Measurements from ENCODE around the gene WDR54. TPM values are rescaled to one million over a fixed set of nuclear protein-coding genes. Genes with fewer than 3 reads are reported as not detected.

Gene WDR54, protein sequence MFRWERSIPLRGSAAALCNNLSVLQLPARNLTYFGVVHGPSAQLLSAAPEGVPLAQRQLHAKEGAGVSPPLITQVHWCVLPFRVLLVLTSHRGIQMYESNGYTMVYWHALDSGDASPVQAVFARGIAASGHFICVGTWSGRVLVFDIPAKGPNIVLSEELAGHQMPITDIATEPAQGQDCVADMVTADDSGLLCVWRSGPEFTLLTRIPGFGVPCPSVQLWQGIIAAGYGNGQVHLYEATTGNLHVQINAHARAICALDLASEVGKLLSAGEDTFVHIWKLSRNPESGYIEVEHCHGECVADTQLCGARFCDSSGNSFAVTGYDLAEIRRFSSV
- total RNA-seq (2022; extraction: Qiagen RNA extraction; ENCODE audit: low read depth): 77.2 to 88.4 TPM (median 80.7 TPM) in 5 replicates

GRCh38 chr2:74421221-74421870 is at the start of gene WDR54, which contains the start of gene C2orf81:
Gene WDR54 (plus strand): TSS chr2:74421730. CDS start chr2:74422154, 424 bp downstream.
Gene C2orf81 (minus strand): TSS chr2:74421619. CDS start chr2:74421560, 59 bp downstream.

GRCh38 chr2:74379851-74380789 is 41.4 kb upstream of the WDR54 start, which contains the start of gene DCTN1:
Gene DCTN1 (minus strand): TSS chr2:74380311. CDS start chr2:74380037, 274 bp downstream.

DNA sequence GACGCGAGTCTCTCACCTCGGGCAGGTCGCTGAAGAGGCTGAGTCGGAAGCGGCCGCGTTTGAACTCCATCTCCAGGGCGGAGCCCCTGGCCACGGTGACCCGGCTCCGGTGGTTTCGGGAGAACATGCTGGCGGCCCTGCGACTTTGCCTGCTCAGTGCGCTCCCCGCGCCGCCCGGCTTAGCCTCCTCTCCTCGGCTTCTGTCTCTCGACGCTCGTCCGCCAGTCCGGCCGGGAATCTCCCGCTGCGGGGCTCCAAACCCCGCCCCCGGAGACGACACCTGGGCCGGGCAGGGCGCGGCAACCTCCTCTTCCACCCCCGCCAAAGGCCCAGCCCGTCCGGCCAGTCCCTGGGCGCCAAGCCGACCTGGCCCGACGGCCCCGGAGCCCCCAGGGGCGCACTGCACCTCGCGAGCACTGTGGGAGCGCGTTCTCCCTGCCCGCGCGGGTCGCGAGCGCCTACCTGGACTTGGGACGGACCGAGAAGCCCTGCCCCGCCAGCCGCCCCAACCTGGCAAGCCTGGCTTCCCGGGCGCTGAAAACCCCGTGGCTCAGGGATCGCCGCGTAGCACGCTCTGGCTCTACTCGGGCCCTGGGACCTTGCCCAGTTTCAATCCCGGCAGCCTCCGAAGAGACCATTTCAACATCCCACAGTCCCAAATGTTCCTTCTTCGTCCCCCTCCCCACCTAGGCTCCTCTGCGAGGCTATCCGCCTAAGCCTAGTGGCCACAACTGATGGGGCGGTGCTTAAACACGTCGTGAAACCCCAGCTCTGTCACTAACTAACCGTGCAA is 20.4 kb downstream of the WDR54 start, which contains the start of gene RTKN:
Gene RTKN (minus strand): TSS at position 248 of the 793 bp plus-strand sequence. CDS start 121 bp downstream, at position 127.

DNA sequence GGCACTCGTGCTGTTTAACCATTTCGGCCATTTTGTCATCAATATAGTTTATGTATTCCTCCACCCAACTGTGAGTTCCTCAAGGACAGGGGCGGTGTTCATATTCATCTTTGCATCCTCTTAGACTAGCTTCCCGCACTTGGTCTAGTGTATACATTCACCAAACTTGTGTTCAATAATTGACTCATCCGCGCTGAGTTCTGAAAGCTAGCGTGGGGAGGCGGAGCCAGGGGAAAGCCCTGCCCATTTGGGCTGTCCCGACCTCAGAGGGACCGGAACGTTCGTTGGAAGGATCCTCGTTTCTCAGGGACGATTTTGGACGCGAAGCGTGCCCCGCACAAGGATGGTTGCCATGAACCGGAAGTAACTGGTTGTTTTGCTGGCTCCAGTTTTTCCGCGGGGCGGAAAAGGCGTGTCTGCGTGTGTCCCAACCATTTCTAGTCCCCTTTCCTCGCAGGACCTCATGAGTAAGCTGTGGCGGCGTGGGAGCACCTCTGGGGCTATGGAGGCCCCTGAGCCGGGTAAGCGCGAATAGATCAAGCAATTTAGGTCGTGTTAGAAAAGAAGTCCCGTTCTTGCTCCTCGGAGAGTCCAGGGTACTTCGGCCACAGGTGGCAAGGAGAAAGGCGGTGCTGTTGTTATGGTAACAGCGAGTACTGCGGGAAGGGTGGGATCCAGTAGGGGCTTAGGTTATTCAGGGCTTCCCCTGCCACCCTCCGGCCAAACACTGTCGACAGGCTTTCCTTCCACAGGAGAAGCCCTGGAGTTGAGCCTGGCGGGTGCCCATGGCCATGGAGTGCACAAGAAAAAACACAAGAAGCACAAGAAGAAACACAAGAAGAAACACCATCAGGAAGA is 33.4 kb downstream of the WDR54 start, which contains the start of gene INO80B:
Gene INO80B (plus strand): TSS at position 434 of the 858 bp plus-strand sequence. CDS start 30 bp downstream, at position 464.

GRCh38 chr2:74458132-74458937 is 36.8 kb downstream of the WDR54 start, which contains the start of gene WBP1:
Gene WBP1 (plus strand): TSS chr2:74458438. CDS start chr2:74458603, 165 bp downstream.

DNA sequence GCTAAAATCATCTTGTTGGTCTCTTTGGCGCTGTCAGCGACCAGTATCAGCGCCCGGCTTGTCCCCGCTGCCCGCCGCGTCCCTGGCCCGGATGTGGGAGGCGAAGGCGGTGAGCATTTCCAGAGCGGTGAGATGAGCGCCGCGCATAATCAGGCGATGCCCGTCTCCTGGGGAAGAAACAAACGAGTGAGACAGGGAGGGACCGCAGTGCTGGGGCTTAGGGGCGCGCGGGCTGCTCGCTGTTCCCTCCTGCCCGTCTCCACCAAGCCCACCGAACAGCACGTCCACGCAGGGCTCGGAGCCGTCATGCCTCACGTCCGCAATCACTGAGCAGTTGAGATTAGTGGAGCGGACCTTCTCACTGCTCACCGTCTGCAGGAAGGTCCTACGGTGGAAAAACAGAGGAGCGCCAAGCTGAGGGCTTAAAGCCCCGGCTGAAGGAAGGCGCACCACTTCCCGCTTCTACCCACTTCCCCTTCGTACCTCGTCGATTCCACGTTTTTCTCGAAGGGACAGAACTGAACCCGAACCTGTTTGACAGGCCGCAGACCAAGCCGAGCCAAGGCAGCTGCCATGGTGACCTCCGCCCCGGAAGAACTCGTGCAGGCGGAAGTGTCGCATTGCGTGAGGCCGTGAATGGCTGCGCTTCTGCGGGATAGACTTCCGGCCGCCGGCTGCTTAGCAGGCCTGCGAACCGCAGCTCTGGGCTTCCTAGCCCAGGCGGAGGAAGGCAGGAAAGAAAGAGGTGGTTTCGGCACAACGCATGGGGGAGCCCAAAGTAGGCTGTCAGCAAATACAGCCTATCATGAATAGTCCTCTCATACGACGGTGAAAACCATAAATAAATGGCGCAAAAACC is 50.8 kb downstream of the WDR54 start, which contains the start of gene MRPL53:
Gene MRPL53 (minus strand): TSS at position 595 of the 859 bp plus-strand sequence. CDS start 20 bp downstream, at position 575.

Other genes starting within 250 kb of the WDR54 start
- gene MOB1A, start 242.9 kb upstream of the WDR54 start, total RNA-seq (2022; extraction: Qiagen RNA extraction; ENCODE audit: low read depth): 71.1 to 103 TPM (median 89.9 TPM) in 5 replicates
- gene MTHFD2, start 223.1 kb upstream of the WDR54 start, total RNA-seq (2022; extraction: Qiagen RNA extraction; ENCODE audit: low read depth): 157 to 182 TPM (median 167 TPM) in 5 replicates
- 0.18 to 0.41 TPM (median 0.28 TPM) in 5 replicates for gene SLC4A5, start 78.3 kb upstream of the WDR54 start, total RNA-seq (2022; extraction: Qiagen RNA extraction; ENCODE audit: low read depth)
- 111 to 159 TPM (median 138 TPM) in 5 replicates for gene DCTN1, start 41.4 kb upstream of the WDR54 start, total RNA-seq (2022; extraction: Qiagen RNA extraction; ENCODE audit: low read depth)
- 3.2 to 4.4 TPM (median 3.2 TPM) in 5 replicates for gene C2orf81, start 111 bp upstream of the WDR54 start, total RNA-seq (2022; extraction: Qiagen RNA extraction; ENCODE audit: low read depth)
- gene RTKN, start 20.2 kb downstream of the WDR54 start, total RNA-seq (2022; extraction: Qiagen RNA extraction; ENCODE audit: low read depth): 19.2 to 28.0 TPM (median 20.7 TPM) in 5 replicates
- 39.5 to 51.7 TPM (median 48.4 TPM) in 5 replicates for gene INO80B, start 33.4 kb downstream of the WDR54 start, total RNA-seq (2022; extraction: Qiagen RNA extraction; ENCODE audit: low read depth)
- gene WBP1, start 36.7 kb downstream of the WDR54 start, total RNA-seq (2022; extraction: Qiagen RNA extraction; ENCODE audit: low read depth): 52.9 to 81.9 TPM (median 75.1 TPM) in 5 replicates
- 37.8 to 51.9 TPM (median 50.9 TPM) in 5 replicates for gene MOGS, start 43.7 kb downstream of the WDR54 start, total RNA-seq (2022; extraction: Qiagen RNA extraction; ENCODE audit: low read depth)
- 105 to 147 TPM (median 128 TPM) in 5 replicates for gene MRPL53, start 51.0 kb downstream of the WDR54 start, total RNA-seq (2022; extraction: Qiagen RNA extraction; ENCODE audit: low read depth)
- gene CCDC142, start 61.3 kb downstream of the WDR54 start, total RNA-seq (2022; extraction: Qiagen RNA extraction; ENCODE audit: low read depth): 10.8 to 16.3 TPM (median 14.3 TPM) in 5 replicates
- gene TTC31, start 61.4 kb downstream of the WDR54 start, total RNA-seq (2022; extraction: Qiagen RNA extraction; ENCODE audit: low read depth): 14.8 to 19.3 TPM (median 17.3 TPM) in 5 replicates
- 3.5 to 4.6 TPM (median 4.1 TPM) in 5 replicates for gene LBX2, start 77.9 kb downstream of the WDR54 start, total RNA-seq (2022; extraction: Qiagen RNA extraction; ENCODE audit: low read depth)
- gene PCGF1, start 86.0 kb downstream of the WDR54 start, total RNA-seq (2022; extraction: Qiagen RNA extraction; ENCODE audit: low read depth): 28.2 to 39.3 TPM (median 31.9 TPM) in 5 replicates
- gene TLX2, start 92.7 kb downstream of the WDR54 start, total RNA-seq (2022; extraction: Qiagen RNA extraction; ENCODE audit: low read depth): 0.14 to 0.43 TPM (median 0.25 TPM) in 5 replicates
- 0.08 to 0.12 TPM (median 0.11 TPM) in 3 of 5 replicates, not detected in the others for gene DQX1, start 104.5 kb downstream of the WDR54 start, total RNA-seq (2022; extraction: Qiagen RNA extraction; ENCODE audit: low read depth)
- 194 to 263 TPM (median 239 TPM) in 5 replicates for gene AUP1, start 108.0 kb downstream of the WDR54 start, total RNA-seq (2022; extraction: Qiagen RNA extraction; ENCODE audit: low read depth)
- 31.5 to 42.2 TPM (median 38.3 TPM) in 5 replicates for gene HTRA2, start 108.2 kb downstream of the WDR54 start, total RNA-seq (2022; extraction: Qiagen RNA extraction; ENCODE audit: low read depth)
- 0.25 to 0.55 TPM (median 0.40 TPM) in 5 replicates for gene LOXL3, start 132.2 kb downstream of the WDR54 start, total RNA-seq (2022; extraction: Qiagen RNA extraction; ENCODE audit: low read depth)
- gene DOK1, start 133.0 kb downstream of the WDR54 start, total RNA-seq (2022; extraction: Qiagen RNA extraction; ENCODE audit: low read depth): 4.0 to 5.6 TPM (median 4.9 TPM) in 5 replicates
- gene M1AP, start 226.6 kb downstream of the WDR54 start, total RNA-seq (2022; extraction: Qiagen RNA extraction; ENCODE audit: low read depth): not detected in 5 replicates
- gene SEMA4F, start 232.5 kb downstream of the WDR54 start, total RNA-seq (2022; extraction: Qiagen RNA extraction; ENCODE audit: low read depth): 8.6 to 13.7 TPM (median 11.2 TPM) in 5 replicates